ENCODE measurements around the gene CCDC106.

- TF ChIP-seq CTCF (IDR thresholded peaks at IDR 0.05) = no peak
- peak; percentile 40 to 62 for TF ChIP-seq POLR2A (IDR thresholded peaks at IDR 0.05)
These were observed 23.7 kb upstream of the CCDC106 start, which contains the start of gene ZNF784 for GRCh38 chr19:55624109-55625003.

Measured in Peyer's patch (tissue), 4 donors.